Mammary epithelial cell (primary cell): Measurements from ENCODE around the gene SCARF1.

Experiments
- EZH2 ChIP-seq: IDR thresholded peaks from 2 replicates; pipeline ENCODE4 v1.6.1; 2012; ENCODE audit warnings: low read length, inconsistent platforms, borderline replicate concordance
- TF ChIP-seq, protein P1 (sequence below), 2 donors: IDR thresholded peaks in 1 of 2; conservative IDR thresholded peaks in 1 of 2; 2 replicates each; pipeline ENCODE4 v1.5.1; 2011 to 2012; ENCODE audit warnings: inconsistent platforms in 2 of 2, low read length in 2 of 2, mild to moderate bottlenecking in 2 of 2, control low read depth in 1 of 2, low read depth in 1 of 2; ENCODE audit not compliant: insufficient read depth in 1 of 2; ENCODE audit errors: extremely low read depth in 1 of 2

DNA sequence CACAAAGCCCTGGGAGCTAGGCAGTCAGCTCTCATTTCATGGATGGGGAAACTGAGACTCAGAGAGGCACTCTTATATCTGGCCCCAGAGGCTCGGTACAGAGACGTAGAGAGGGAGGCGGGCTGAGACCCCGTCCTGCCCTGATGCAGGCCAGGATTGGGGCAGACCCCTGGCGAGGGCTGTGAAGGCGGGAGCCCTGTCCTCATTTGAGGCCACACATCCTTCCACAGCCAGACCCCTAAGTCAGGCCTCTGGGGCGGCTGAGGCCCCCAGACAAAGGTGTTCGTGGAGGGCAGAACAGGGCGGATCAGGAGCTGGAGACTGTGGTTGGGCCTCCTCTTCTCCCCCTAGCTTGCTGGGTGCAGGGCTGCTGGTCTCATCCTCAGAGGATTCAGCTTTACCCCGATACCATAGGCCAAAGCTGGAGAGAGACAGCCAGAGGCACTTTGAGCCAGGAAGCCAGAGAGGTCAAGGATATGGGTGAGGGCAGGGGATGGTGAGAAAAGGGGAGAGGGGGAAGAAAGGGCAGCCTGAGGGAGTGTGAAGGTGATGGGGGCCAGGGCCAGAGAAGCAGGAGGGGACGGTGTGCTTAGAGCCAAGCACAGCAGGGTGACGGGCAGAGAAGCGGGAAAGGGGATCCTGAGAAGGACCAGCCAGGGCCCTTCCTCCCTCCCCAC, 805 bp upstream of the SCARF1 start:
- TF ChIP-seq, protein P1, sequence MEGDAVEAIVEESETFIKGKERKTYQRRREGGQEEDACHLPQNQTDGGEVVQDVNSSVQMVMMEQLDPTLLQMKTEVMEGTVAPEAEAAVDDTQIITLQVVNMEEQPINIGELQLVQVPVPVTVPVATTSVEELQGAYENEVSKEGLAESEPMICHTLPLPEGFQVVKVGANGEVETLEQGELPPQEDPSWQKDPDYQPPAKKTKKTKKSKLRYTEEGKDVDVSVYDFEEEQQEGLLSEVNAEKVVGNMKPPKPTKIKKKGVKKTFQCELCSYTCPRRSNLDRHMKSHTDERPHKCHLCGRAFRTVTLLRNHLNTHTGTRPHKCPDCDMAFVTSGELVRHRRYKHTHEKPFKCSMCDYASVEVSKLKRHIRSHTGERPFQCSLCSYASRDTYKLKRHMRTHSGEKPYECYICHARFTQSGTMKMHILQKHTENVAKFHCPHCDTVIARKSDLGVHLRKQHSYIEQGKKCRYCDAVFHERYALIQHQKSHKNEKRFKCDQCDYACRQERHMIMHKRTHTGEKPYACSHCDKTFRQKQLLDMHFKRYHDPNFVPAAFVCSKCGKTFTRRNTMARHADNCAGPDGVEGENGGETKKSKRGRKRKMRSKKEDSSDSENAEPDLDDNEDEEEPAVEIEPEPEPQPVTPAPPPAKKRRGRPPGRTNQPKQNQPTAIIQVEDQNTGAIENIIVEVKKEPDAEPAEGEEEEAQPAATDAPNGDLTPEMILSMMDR (conservative IDR thresholded peaks at IDR 0.05 in 1 of 2, IDR thresholded peaks at IDR 0.05 in 1 of 2; ENCODE audit: extremely low read depth in 1 of 2, insufficient read depth in 1 of 2, low read depth in 1 of 2, low read length in 2 of 2) = no peak
- no peak for TF ChIP-seq EZH2
